H4 (cell line): Measurements from ENCODE around the gene SCYGR7. TPM values are rescaled to one million over a fixed set of nuclear protein-coding genes. Genes with fewer than 3 reads are reported as not detected.

ENCODE experiments used
- DNase-seq: peaks from one replicate; pipeline ENCODE4 v3.0.0-alpha.2; 2015; ENCODE audit warnings: low spot score
- total RNA-seq: library from RNA; depleted of rRNA; stranded (reverse); fragments of >200 nt; shearing (Covaris generic); gene quantifications from 2 replicates; pipeline ENCODE4 v1.2.3, GENCODE V29; 2014; rRNA removed

The SCYGR7 gene
- total RNA-seq, 1 experiment from 2014 or later = not detected

DNA sequence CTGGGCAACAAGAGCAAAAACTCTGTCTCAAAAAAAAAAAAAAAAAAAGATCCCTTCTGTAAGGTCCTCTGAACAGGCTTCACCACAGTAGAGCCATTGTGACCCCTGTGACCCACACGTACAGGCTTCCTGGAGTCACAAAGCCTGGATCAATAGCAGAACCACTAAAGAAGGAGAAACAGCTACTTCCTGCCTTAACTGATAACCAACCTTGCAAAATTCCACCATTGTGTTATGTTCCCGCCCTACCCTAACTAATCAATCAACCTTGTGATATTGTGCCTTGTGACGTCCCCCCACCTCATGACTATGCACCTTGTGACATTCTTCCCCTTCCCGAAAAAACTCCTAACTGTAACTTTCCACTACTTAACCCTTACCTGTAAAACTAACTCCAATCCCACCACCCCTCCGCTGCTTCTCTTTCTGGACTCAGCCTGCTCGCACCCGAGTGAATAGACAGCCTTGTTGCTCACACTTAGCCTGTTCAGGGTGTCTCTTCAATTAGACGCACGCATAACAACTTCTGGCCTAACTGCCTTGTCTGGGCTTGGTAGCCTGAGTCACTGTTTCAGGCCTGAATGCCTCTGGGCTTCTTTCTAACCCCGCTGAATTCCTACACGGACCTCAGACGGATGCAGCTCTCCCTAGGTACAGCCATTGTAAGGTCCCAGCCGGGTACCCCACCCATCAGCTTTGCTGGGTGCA is 31.4 kb downstream of the SCYGR7 start:
- DNase-seq = no peak

DNA sequence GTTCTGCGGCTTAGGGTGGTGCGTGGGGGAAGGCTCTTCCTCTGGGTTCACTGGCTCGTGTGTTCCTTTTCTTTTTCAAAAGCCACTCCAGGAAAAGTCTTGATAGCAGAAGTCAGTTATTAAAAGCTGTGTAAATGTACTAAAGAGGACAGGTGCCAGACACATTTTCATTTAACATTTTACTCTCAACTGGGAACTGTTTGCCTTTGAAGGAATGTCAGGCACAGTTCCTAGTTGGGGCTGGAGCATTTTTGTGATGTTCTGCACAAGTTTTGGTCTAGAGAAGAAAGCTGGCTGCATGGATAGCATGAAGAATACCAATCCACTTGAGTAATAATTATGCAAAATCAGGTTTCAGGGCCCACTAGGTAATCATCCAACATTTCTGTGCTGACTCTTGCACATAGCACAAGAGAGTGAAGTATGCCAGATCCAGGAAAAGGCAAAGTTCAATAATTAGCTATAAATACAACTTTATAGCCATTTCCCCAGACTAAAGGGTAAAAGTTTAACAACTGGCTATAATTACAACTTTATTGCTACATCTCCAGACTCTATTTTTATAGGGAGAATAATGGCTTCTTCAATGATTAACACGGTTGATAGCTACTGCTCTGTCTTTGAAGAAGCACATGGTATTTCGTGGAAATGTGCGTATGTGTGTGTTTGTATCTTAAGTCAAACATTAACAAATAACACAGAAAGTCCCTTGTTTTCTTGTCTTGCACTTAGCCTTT is 33.8 kb downstream of the SCYGR7 start:
- DNase-seq = no peak

- no peak for DNase-seq
These were observed 37.7 kb downstream of the SCYGR7 start for GRCh38 chr2:227765788-227766372.

GRCh38 chr2:227766373-227766883 is 38.3 kb downstream of the SCYGR7 start:
- peak; percentile 71 for DNase-seq

DNA sequence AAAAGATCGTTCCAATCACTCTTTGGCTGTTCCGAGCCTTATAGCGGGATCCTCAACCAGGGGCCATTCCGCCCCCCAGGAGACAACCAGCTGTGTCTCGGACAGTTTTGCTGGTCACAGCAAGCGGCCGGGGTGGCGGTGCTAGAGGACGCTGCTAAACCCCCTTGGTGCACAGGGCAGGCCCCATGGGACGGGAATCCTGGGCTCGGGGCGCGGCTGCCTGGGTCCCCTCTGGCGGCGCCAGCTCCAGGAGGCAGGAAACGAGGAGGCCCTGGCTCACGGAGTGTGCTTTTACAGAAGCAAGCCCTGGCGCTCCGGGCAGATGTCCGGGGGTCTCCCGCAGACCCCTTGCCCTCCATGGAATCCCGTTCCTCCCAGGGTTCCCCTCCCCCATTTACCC is 39.7 kb downstream of the SCYGR7 start:
- no peak for DNase-seq

DNA sequence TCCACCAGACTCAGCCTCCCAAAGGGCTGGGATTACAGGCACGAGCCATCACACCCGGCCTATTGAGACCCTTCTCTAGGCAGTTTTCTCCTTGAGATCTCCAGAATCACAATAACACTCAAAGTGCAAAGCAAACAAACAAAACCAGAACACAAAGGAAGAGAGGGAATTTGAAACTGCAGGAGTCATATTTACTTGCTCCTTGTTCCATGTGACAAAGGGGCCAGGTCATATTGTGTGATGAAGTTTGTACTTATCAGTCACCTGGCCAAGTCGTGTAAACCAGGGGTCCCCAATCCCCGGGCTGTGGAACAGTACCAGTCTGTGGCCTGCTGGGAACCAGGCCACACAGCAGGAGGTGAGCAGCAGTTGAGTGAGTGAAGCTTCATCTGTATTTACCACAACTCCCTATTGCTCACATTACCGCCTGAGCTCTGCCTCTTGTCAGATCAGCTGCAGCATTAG is 44.1 kb downstream of the SCYGR7 start:
- peak; percentile 52 for DNase-seq

GRCh38 chr2:227772932-227773331 is 44.8 kb downstream of the SCYGR7 start:
- DNase-seq = no peak

- DNase-seq = no peak
These were observed 46.0 kb downstream of the SCYGR7 start for GRCh38 chr2:227774011-227774624.

- DNase-seq = no peak
These were observed 47.0 kb downstream of the SCYGR7 start for GRCh38 chr2:227774895-227775842.

Other genes with a start within 250 kb of the SCYGR7 start
- not detected in 2 replicates for gene SCYGR2, start 129.4 kb upstream of the SCYGR7 start, total RNA-seq
- not detected in 2 replicates for gene SCYGR3, start 113.5 kb upstream of the SCYGR7 start, total RNA-seq
- gene SCYGR4, start 110.8 kb upstream of the SCYGR7 start, total RNA-seq = not detected in 2 replicates
- gene SCYGR5, start 61.5 kb upstream of the SCYGR7 start, total RNA-seq = not detected in 2 replicates
- gene SLC19A3, start 10.3 kb upstream of the SCYGR7 start, total RNA-seq = 0.27 and 0.51 TPM in 2 replicates
- not detected in 2 replicates for gene SCYGR6, start 3.6 kb upstream of the SCYGR7 start, total RNA-seq
- gene SCYGR8, start 17.6 kb downstream of the SCYGR7 start, total RNA-seq = not detected in 2 replicates
- not detected in 2 replicates for gene CCL20, start 85.5 kb downstream of the SCYGR7 start, total RNA-seq
- gene DAW1, start 143.3 kb downstream of the SCYGR7 start, total RNA-seq = not detected in 2 replicates